OCI-LY7 (cell line): ENCODE results near the gene ZNF639. TPM values are rescaled to one million over a fixed set of nuclear protein-coding genes. Genes with fewer than 3 reads are reported as not detected.

ENCODE experiments used
- BruUV-seq: library from RNA; stranded (reverse); fragments of 400-500 nt; replicated peaks from 2 replicates; lab custom pipeline; 2021; lab: Mats Ljungman, UMichigan
- CTCF ChIA-PET: fragments of 300-600 bp; sonication (Branson Sonifier 250); formaldehyde crosslinking; loops from one replicate; lab custom pipeline; 2022; ENCODE audit warnings: antibody characterized with exemption; ENCODE audit not compliant: unreplicated experiment; lab: Charles Lee
- POLR2A ChIA-PET: fragments of 300-600 bp; sonication (Branson Sonifier 250); formaldehyde crosslinking; loops from one replicate; lab custom pipeline; 2022; ENCODE audit warnings: antibody characterized with exemption; lab: Charles Lee
- DNase-seq: peaks from one replicate; pipeline ENCODE4 v3.0.0-alpha.2; 2015; ENCODE audit warnings: low spot score
- H2AFZ ChIP-seq: fragments of 200-600 bp; sonication (generic), shearing (Covaris generic); 2 replicates; pipeline ENCODE4 v1.6.1; 2014; ENCODE audit warnings: mild to moderate bottlenecking, antibody characterized with exemption, low read length, moderate library complexity
- H3K27ac ChIP-seq: fragments of 200-600 bp; sonication (generic); 2 replicates; pipeline ENCODE4 v1.5.1; 2014; ENCODE audit warnings: mixed run types, low read depth, mild to moderate bottlenecking, moderate library complexity, low read length, inconsistent platforms; ENCODE audit not compliant: poor library complexity, severe bottlenecking
- H3K36me3 ChIP-seq: fragments of 200-600 bp; sonication (generic); 2 replicates; pipeline ENCODE4 v1.6.1; 2014; ENCODE audit warnings: mild to moderate bottlenecking, antibody characterized with exemption, low read length, moderate library complexity, mixed read lengths; ENCODE audit not compliant: insufficient read depth
- H3K4me1 ChIP-seq: fragments of 200-600 bp; sonication (generic); 2 replicates; pipeline ENCODE4 v1.5.1; 2014; ENCODE audit warnings: mild to moderate bottlenecking, low read length; ENCODE audit not compliant: insufficient read depth, poor library complexity, severe bottlenecking
- H3K4me2 ChIP-seq: fragments of 200-600 bp; sonication (generic); 2 replicates; pipeline ENCODE4 v1.6.1; 2014; ENCODE audit warnings: mild to moderate bottlenecking, low read length
- H3K4me3 ChIP-seq: fragments of 200-600 bp; sonication (generic); 2 replicates; pipeline ENCODE4 v1.5.1; 2014; ENCODE audit warnings: mild to moderate bottlenecking, low read depth, low read length; ENCODE audit not compliant: poor library complexity, severe bottlenecking
- H3K79me2 ChIP-seq: fragments of 200-600 bp; sonication (generic); 2 replicates; pipeline ENCODE4 v1.6.1; 2016; ENCODE audit warnings: low read depth, mild to moderate bottlenecking, low read length, moderate library complexity, mixed read lengths; ENCODE audit not compliant: insufficient read depth
- H3K9me2 ChIP-seq: fragments of 200-600 bp; sonication (generic); 2 replicates; pipeline ENCODE4 v1.6.1; 2016; ENCODE audit warnings: mild to moderate bottlenecking, low read length, mixed read lengths; ENCODE audit not compliant: insufficient read depth
- H3K9me3 ChIP-seq: fragments of 200-600 bp; sonication (generic); 2 replicates; pipeline ENCODE4 v1.6.1; 2014; ENCODE audit warnings: mild to moderate bottlenecking, mixed run types, low read length, mixed read lengths
- H4K20me1 ChIP-seq: fragments of 200-600 bp; sonication (generic); 2 replicates; pipeline ENCODE4 v1.6.1; 2014; ENCODE audit warnings: mild to moderate bottlenecking, antibody characterized with exemption, low read length, moderate library complexity, mixed read lengths; ENCODE audit not compliant: insufficient read depth
- CTCF ChIP-seq: fragments of 200-600 bp; sonication (generic); conservative IDR thresholded peaks from 2 replicates; pipeline ENCODE4 v1.5.1; 2014; ENCODE audit warnings: mild to moderate bottlenecking, antibody characterized with exemption, low read length, moderate library complexity, mixed read lengths
- EZH2phosphoT487 ChIP-seq: fragments of 200-600 bp; sonication (generic); IDR thresholded peaks from 2 replicates; pipeline ENCODE4 v1.6.1; 2018; ENCODE audit warnings: low read depth, borderline replicate concordance, mild to moderate bottlenecking, mixed run types, antibody characterized with exemption, low read length, moderate library complexity, mixed read lengths
- intact Hi-C: fragments of 100-400 bp; cut with micrococcal nuclease; formaldehyde crosslinking; loops from one replicate; pipeline ENCODE4 v1.10.0; 2022; ENCODE audit not compliant: unreplicated experiment
- total RNA-seq, 2 experiments: library from RNA; depleted of rRNA in 1 of 2; stranded (reverse); fragments of >200 nt in 1 of 2; shearing (Covaris generic) in 1 of 2; gene quantifications; 2 replicates each; pipeline ENCODE4 v1.2.3, GENCODE V29; 2014 to 2022

The ZNF639 gene
- total RNA-seq, 2 experiments from 2014 or later: 59.3 to 61.3 TPM

GRCh38 chr3:179292450-179292849 is 30.4 kb upstream of the ZNF639 start:
- no peak overlapping the region for H3K27ac ChIP-seq
- H3K4me2 ChIP-seq: no peak overlapping the region
- POLR2A ChIA-PET: interaction anchor here (1.0 kb wide), 1 partner anchor 29 kb away, joined by 3 read pairs; no protein-coding TSS in a partner anchor
- no TSS peak for BruUV-seq
- TF ChIP-seq EZH2phosphoT487: no peak
- TF ChIP-seq CTCF: no peak
- CTCF ChIA-PET: interaction anchor here (1.2 kb wide), 1 partner anchor 24 kb away, joined by 3 read pairs; no protein-coding TSS in a partner anchor
- H3K4me3 ChIP-seq: no peak overlapping the region
- H3K9me3 ChIP-seq: no peaks in the 10 kb centered on the region
- no peak for DNase-seq
- H2AFZ ChIP-seq: no peak overlapping the region
- no peaks in the 10 kb centered on the region for H3K79me2 ChIP-seq
- no peaks in the 10 kb centered on the region for H3K36me3 ChIP-seq
- intact Hi-C loops: no loop called here
- no peaks in the 10 kb centered on the region for H3K9me2 ChIP-seq
- no peaks in the 10 kb centered on the region for H4K20me1 ChIP-seq
- H3K4me1 ChIP-seq: no peaks in the 10 kb centered on the region

- no peaks in the 10 kb centered on the region for H3K9me2 ChIP-seq
- H2AFZ ChIP-seq: no peak overlapping the region
- no peak overlapping the region for H3K27ac ChIP-seq
- no peaks in the 10 kb centered on the region for H4K20me1 ChIP-seq
- H3K36me3 ChIP-seq: no peaks in the 10 kb centered on the region
- no peaks in the 10 kb centered on the region for H3K4me1 ChIP-seq
- no peaks in the 10 kb centered on the region for H3K9me3 ChIP-seq
- intact Hi-C loops: no loop called here
- H3K4me3 ChIP-seq: no peak overlapping the region
- no TSS peak for BruUV-seq
- no peak overlapping the region for H3K4me2 ChIP-seq
- DNase-seq: no peak
- ChIA-PET CTCF (no interaction called here), POLR2A (interaction anchor here (0.5 to 1.2 kb wide), 4 partner anchors 12 to 299 kb away, joined by 3 to 5 read pairs (median 4); no protein-coding TSS in a partner anchor)
- H3K79me2 ChIP-seq: no peaks in the 10 kb centered on the region
- TF ChIP-seq CTCF (no peak), EZH2phosphoT487 (no peak)
Measured at GRCh38 chr3:179297971-179298725, 24.7 kb upstream of the ZNF639 start.

GRCh38 chr3:179299316-179299715 is 23.5 kb upstream of the ZNF639 start:
- Histone ChIP-seq H3K4me1 (no peaks in the 10 kb centered on the region), H3K36me3 (no peaks in the 10 kb centered on the region), H3K79me2 (no peaks in the 10 kb centered on the region), H3K9me3 (no peaks in the 10 kb centered on the region), H3K4me2 (no peak overlapping the region), H3K4me3 (no peak overlapping the region), H4K20me1 (no peaks in the 10 kb centered on the region), H3K27ac (no peak overlapping the region), H3K9me2 (no peaks in the 10 kb centered on the region), H2AFZ (no peak overlapping the region)
- ChIA-PET POLR2A (interaction anchor here (0.8 kb wide), 1 partner anchor 30 kb away, joined by 3 read pairs; no protein-coding TSS in a partner anchor), CTCF (interaction anchor here (0.6 kb wide), 1 partner anchor 478 kb away, joined by 4 read pairs; no protein-coding TSS in a partner anchor)
- no peak for DNase-seq
- BruUV-seq: no TSS peak
- TF ChIP-seq EZH2phosphoT487: no peak
- no peak for TF ChIP-seq CTCF
- intact Hi-C loops: no loop called here
